NCI-H1436 (cell line): ENCODE data around the gene ACP3.

Experiments
- DNase-seq: peaks from one replicate; lab custom pipeline; 2025; lab: John Stamatoyannopoulos, UW

ACP3 gene

DNA sequence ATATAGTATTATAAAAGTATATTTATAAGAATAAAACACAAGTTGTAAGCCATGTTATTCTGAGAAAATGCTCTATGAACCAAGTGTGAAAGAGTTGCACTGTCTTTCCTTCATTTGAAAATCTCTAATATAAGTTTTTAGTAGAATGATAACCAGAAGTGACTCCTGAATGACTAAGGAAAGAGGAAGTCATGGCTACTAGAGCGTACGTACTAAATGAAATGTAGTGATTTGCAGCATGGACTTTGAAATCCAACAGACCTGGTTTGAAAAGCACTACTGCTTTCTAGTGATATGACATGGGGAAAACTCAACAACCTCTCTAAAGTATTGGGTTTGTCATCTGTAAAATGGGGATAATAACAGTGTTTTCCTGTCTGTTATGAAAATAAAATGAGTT is 89.8 kb downstream of the ACP3 start:
- no peak for DNase-seq
